ENCODE data around the gene DGKQ. TPM values are rescaled to one million over a fixed set of nuclear protein-coding genes. Genes with fewer than 3 reads are reported as not detected.
"Not testable (repeated sequence)": the region's sequence is repeated elsewhere in the genome, so short reads cannot be mapped to it uniquely, and the experiment has no call there.

Gene DGKQ
- total RNA-seq, 2 experiments from 2014 or later = 14.3 to 16.7 TPM

DNA sequence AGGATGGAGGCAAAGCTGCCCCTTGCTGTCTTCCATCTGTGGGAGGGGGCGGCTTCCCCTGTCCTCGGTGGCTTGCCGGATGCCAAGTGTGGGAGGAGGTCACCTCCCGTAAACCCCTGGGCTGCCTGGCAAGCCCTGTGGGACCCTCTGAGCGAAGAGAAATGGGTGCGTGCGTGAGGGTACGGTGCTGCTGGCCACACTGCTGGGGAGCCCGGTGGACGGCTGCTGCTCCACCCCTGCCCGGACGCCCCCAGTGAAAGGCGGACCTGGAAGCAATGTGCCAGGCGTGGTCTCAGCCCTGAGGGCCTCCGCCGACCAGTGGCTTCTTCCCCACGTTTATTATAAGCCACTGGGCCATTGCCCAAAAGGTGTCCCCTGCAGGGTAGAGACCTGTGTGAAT is 8.9 kb upstream of the DGKQ start:
- H3K4me3 Mint-ChIP-seq = no peak overlapping the region
- CTCF ChIA-PET = no interaction called here
- TF ChIP-seq, protein P1, sequence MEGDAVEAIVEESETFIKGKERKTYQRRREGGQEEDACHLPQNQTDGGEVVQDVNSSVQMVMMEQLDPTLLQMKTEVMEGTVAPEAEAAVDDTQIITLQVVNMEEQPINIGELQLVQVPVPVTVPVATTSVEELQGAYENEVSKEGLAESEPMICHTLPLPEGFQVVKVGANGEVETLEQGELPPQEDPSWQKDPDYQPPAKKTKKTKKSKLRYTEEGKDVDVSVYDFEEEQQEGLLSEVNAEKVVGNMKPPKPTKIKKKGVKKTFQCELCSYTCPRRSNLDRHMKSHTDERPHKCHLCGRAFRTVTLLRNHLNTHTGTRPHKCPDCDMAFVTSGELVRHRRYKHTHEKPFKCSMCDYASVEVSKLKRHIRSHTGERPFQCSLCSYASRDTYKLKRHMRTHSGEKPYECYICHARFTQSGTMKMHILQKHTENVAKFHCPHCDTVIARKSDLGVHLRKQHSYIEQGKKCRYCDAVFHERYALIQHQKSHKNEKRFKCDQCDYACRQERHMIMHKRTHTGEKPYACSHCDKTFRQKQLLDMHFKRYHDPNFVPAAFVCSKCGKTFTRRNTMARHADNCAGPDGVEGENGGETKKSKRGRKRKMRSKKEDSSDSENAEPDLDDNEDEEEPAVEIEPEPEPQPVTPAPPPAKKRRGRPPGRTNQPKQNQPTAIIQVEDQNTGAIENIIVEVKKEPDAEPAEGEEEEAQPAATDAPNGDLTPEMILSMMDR (IDR thresholded peaks at IDR 0.05) = no peak

DNA sequence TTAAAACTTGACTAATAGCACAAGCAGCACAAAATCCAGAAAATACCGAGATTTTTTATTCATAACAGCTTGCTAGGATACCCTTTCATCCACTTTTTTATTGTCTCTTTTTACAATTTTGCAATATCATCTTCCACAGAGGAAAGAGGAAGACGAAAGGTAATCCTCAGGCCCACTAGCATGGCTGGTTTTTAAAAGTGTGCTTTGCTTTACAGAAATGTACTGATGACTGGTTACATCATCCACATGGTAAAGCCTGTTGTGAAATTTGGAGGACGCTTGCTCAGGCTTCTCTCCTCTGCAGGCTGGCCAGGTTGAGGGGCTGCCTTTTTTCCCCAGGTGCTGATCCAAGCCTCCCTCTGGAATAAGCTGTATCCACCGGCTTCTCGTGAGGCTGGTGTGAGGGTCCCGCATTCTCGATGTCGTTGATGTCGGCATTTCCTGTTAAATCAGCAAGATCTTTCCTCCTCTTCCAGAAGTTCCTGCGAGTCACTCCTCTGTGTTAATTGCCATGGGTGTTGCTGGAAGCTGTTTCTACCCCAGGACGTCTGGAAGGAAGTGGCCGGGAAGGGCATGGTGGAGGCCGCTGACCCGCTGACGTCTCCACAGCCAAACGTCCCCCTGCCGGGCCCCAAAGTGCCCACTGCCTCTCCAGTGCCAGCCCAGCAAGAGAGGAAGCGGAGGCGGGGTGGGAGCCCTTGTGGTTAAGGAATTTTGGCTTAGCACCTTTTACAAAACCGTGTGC is 5.8 kb upstream of the DGKQ start:
- H3K36me3 Mint-ChIP-seq (ENCODE audit: low read depth) = no peaks in the 10 kb centered on the region
- POLR2A ChIA-PET = interaction anchor here (0.6 kb wide), 1 partner anchor 202 kb away, joined by 3 read pairs; no protein-coding TSS in a partner anchor
- intact Hi-C loops (cut with micrococcal nuclease) = no loop called here

More for the DNA sequence above, 8.9 kb upstream of the DGKQ start:
- POLR2A ChIA-PET = no interaction called here
- Mint-ChIP-seq H3K4me1 (ENCODE audit: low read depth) (peaks cover 13% of the 10 kb centered on the region), H3K27me3 (no peaks in the 10 kb centered on the region), H3K36me3 (ENCODE audit: low read depth) (no peaks in the 10 kb centered on the region), H3K27ac (no peak overlapping the region), H3K9me3 (no peaks in the 10 kb centered on the region)
- intact Hi-C loops (cut with micrococcal nuclease) = no loop called here
- ATAC-seq (no peak), DNase-seq (no peak)

DNA sequence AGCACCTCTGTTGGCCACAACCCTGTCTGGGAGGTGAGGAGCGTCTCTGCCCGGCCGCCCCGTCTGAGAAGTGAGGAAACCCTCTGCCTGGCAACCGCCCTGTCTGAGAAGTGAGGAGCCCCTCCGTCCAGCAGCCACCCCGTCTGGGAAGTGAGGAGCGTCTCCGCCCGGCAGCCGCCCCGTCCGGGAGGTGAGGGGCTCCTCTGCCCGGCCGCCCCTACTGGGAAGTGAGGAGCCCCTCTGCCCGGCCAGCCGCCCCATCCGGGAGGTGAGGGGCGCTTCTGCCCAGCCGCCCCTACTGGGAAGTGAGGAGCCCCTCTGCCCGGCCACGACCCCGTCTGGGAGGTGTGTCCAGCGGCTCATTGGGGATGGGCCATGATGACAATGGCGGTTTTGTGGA is 2.6 kb upstream of the DGKQ start:
- CTCF ChIA-PET; H3K9me3 Mint-ChIP-seq; H3K36me3 Mint-ChIP-seq (ENCODE audit: low read depth); DNase-seq; H3K27ac Mint-ChIP-seq; H3K4me3 Mint-ChIP-seq; H3K4me1 Mint-ChIP-seq (ENCODE audit: low read depth); ATAC-seq; H3K27me3 Mint-ChIP-seq; POLR2A ChIA-PET; intact Hi-C loops (cut with micrococcal nuclease): not testable (repeated sequence)

More for the DNA sequence above, 5.8 kb upstream of the DGKQ start:
- Mint-ChIP-seq H3K4me3 (no peak overlapping the region), H3K4me1 (ENCODE audit: low read depth) (no peaks in the 10 kb centered on the region), H3K27me3 (no peaks in the 10 kb centered on the region), H3K27ac (no peak overlapping the region), H3K9me3 (no peaks in the 10 kb centered on the region)
- CTCF ChIA-PET = no interaction called here
- no peak for DNase-seq
- TF ChIP-seq, protein P1 (IDR thresholded peaks at IDR 0.05) = no peak
- no peak for ATAC-seq

DNA sequence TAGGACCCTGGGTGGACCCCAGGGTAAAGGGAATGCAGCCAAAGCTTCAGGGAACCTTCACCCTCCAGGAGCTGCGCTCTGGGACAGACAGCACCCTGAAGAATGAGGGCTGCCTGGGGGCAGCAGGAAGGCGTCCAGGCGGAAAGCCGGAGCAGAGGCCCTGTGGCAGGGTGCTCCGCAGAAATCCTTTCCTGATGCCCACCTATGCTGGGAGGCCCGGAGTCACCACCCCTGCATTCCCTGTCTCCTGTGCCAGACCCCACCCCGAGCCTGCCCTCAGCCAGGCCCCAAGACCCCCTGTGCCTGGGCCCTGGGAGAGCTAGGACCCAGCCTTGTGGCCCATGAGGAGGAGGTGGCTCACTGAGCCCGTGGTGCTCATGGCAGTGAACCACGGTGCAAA is 1.3 kb upstream of the DGKQ start:
- H3K4me3 Mint-ChIP-seq = no peak overlapping the region
- ChIA-PET POLR2A (interaction anchor here (1.0 to 1.4 kb wide), 2 partner anchors 12 to 43 kb away, joined by 3 to 4 read pairs; partner anchors contain the start of genes GAK, IDUA and TMEM175), CTCF (no interaction called here)
- H3K27ac Mint-ChIP-seq = no peak overlapping the region
- ATAC-seq = no peak
- no peak for DNase-seq
- H3K4me1 Mint-ChIP-seq (ENCODE audit: low read depth) = peaks cover 13% of the 10 kb centered on the region
- H3K9me3 Mint-ChIP-seq = no peaks in the 10 kb centered on the region
- H3K27me3 Mint-ChIP-seq = no peaks in the 10 kb centered on the region
- TF ChIP-seq, protein P1 (IDR thresholded peaks at IDR 0.05) = no peak
- H3K36me3 Mint-ChIP-seq (ENCODE audit: low read depth) = no peaks in the 10 kb centered on the region
- intact Hi-C loops (cut with micrococcal nuclease) = no loop called here

DNA sequence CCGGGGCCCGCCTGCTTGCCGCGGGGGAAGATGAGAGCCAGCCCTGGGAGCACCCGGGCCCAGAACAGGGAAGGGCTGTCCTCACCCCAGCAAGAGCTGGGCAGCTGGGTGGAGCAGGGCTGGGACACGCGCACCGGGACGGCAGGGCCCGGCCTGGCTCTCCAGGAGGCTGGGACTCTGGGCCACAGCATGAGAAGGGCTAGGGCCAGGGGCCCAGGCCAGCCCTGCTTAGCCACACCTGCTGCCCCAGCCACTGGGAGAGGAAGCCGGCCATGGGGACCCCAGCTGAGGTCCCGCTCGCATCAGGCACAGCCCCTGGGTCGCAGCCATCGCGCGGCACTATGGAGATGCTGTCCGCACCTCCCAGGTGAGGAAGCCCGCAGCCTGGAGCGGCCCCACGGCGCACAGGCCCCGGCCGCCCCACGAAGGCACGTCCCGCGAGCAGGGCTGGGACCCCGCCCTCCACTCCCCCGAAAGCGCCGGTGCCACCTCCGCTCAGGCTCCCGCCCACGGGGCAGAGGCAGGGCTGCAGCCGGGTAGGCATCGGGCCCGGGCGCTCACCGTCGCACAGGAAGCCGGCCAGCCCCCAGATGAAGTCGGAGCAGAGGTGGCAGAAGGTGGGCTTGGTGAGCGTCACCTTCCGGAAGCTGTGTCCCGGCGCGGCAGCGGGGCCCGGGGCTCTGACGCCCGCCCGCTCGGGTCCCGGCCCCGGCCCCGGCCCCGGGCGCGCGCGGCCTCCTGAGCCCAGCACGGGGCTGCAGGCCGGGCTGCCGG is 531 bp downstream of the DGKQ start:
- TF ChIP-seq, protein P1 (IDR thresholded peaks at IDR 0.05) = no peak
- H3K9me3 Mint-ChIP-seq = no peaks in the 10 kb centered on the region
- DNase-seq (peak; percentile 68), ATAC-seq (peak; percentile 50)
- no peaks in the 10 kb centered on the region for H3K27me3 Mint-ChIP-seq
- CTCF ChIA-PET = interaction anchor here (1.0 kb wide), 1 partner anchor 14 kb away, joined by 3 read pairs; the partner anchor contains the start of gene IDUA
- H3K36me3 Mint-ChIP-seq (ENCODE audit: low read depth) = no peaks in the 10 kb centered on the region
- H3K27ac Mint-ChIP-seq = peak overlapping the region; percentile 8
- intact Hi-C loops (cut with micrococcal nuclease) = no loop called here
- peaks cover 13% of the 10 kb centered on the region for H3K4me1 Mint-ChIP-seq (ENCODE audit: low read depth)
- H3K4me3 Mint-ChIP-seq = peak overlapping the region; percentile 58
- POLR2A ChIA-PET = interaction anchor here (1.0 to 1.9 kb wide), 3 partner anchors 10 to 40 kb away, joined by 3 to 6 read pairs (median 5); partner anchors contain the start of genes GAK, IDUA and TMEM175
